OCI-LY7 (cell line): ENCODE data around the gene TRERF1. TPM values are rescaled to one million over a fixed set of nuclear protein-coding genes. Genes with fewer than 3 reads are reported as not detected.

Experiments
- BruUV-seq: library from RNA; stranded (reverse); fragments of 400-500 nt; replicated peaks from 2 replicates; lab custom pipeline; 2021; lab: Mats Ljungman, UMichigan
- CTCF ChIA-PET: fragments of 300-600 bp; sonication (Branson Sonifier 250); formaldehyde crosslinking; loops from one replicate; lab custom pipeline; 2022; ENCODE audit warnings: antibody characterized with exemption; ENCODE audit not compliant: unreplicated experiment; lab: Charles Lee
- POLR2A ChIA-PET: fragments of 300-600 bp; sonication (Branson Sonifier 250); formaldehyde crosslinking; loops from one replicate; lab custom pipeline; 2022; ENCODE audit warnings: antibody characterized with exemption; lab: Charles Lee
- DNase-seq: peaks from one replicate; pipeline ENCODE4 v3.0.0-alpha.2; 2015; ENCODE audit warnings: low spot score
- H2AFZ ChIP-seq: fragments of 200-600 bp; sonication (generic), shearing (Covaris generic); 2 replicates; pipeline ENCODE4 v1.6.1; 2014; ENCODE audit warnings: mild to moderate bottlenecking, antibody characterized with exemption, low read length, moderate library complexity
- H3K27ac ChIP-seq: fragments of 200-600 bp; sonication (generic); 2 replicates; pipeline ENCODE4 v1.5.1; 2014; ENCODE audit warnings: mixed run types, low read depth, mild to moderate bottlenecking, moderate library complexity, low read length, inconsistent platforms; ENCODE audit not compliant: poor library complexity, severe bottlenecking
- H3K36me3 ChIP-seq: fragments of 200-600 bp; sonication (generic); 2 replicates; pipeline ENCODE4 v1.6.1; 2014; ENCODE audit warnings: mild to moderate bottlenecking, antibody characterized with exemption, low read length, moderate library complexity, mixed read lengths; ENCODE audit not compliant: insufficient read depth
- H3K4me1 ChIP-seq: fragments of 200-600 bp; sonication (generic); 2 replicates; pipeline ENCODE4 v1.5.1; 2014; ENCODE audit warnings: mild to moderate bottlenecking, low read length; ENCODE audit not compliant: insufficient read depth, poor library complexity, severe bottlenecking
- H3K4me2 ChIP-seq: fragments of 200-600 bp; sonication (generic); 2 replicates; pipeline ENCODE4 v1.6.1; 2014; ENCODE audit warnings: mild to moderate bottlenecking, low read length
- H3K4me3 ChIP-seq: fragments of 200-600 bp; sonication (generic); 2 replicates; pipeline ENCODE4 v1.5.1; 2014; ENCODE audit warnings: mild to moderate bottlenecking, low read depth, low read length; ENCODE audit not compliant: poor library complexity, severe bottlenecking
- H3K79me2 ChIP-seq: fragments of 200-600 bp; sonication (generic); 2 replicates; pipeline ENCODE4 v1.6.1; 2016; ENCODE audit warnings: low read depth, mild to moderate bottlenecking, low read length, moderate library complexity, mixed read lengths; ENCODE audit not compliant: insufficient read depth
- H3K9me2 ChIP-seq: fragments of 200-600 bp; sonication (generic); 2 replicates; pipeline ENCODE4 v1.6.1; 2016; ENCODE audit warnings: mild to moderate bottlenecking, low read length, mixed read lengths; ENCODE audit not compliant: insufficient read depth
- H3K9me3 ChIP-seq: fragments of 200-600 bp; sonication (generic); 2 replicates; pipeline ENCODE4 v1.6.1; 2014; ENCODE audit warnings: mild to moderate bottlenecking, mixed run types, low read length, mixed read lengths
- H4K20me1 ChIP-seq: fragments of 200-600 bp; sonication (generic); 2 replicates; pipeline ENCODE4 v1.6.1; 2014; ENCODE audit warnings: mild to moderate bottlenecking, antibody characterized with exemption, low read length, moderate library complexity, mixed read lengths; ENCODE audit not compliant: insufficient read depth
- EZH2phosphoT487 ChIP-seq: fragments of 200-600 bp; sonication (generic); IDR thresholded peaks from 2 replicates; pipeline ENCODE4 v1.6.1; 2018; ENCODE audit warnings: low read depth, borderline replicate concordance, mild to moderate bottlenecking, mixed run types, antibody characterized with exemption, low read length, moderate library complexity, mixed read lengths
- intact Hi-C: fragments of 100-400 bp; cut with micrococcal nuclease; formaldehyde crosslinking; loops from one replicate; pipeline ENCODE4 v1.10.0; 2022; ENCODE audit not compliant: unreplicated experiment
- total RNA-seq, 2 experiments: library from RNA; depleted of rRNA in 1 of 2; stranded (reverse); fragments of >200 nt in 1 of 2; shearing (Covaris generic) in 1 of 2; gene quantifications; 2 replicates each; pipeline ENCODE4 v1.2.3, GENCODE V29; 2014 to 2022
- TF ChIP-seq, protein P1 (sequence below): fragments of 200-600 bp; sonication (generic); conservative IDR thresholded peaks from 2 replicates; pipeline ENCODE4 v1.5.1; 2014; ENCODE audit warnings: mild to moderate bottlenecking, antibody characterized with exemption, low read length, moderate library complexity, mixed read lengths

The TRERF1 gene
- total RNA-seq, 2 experiments from 2014 or later: 5.7 to 12.9 TPM

DNA sequence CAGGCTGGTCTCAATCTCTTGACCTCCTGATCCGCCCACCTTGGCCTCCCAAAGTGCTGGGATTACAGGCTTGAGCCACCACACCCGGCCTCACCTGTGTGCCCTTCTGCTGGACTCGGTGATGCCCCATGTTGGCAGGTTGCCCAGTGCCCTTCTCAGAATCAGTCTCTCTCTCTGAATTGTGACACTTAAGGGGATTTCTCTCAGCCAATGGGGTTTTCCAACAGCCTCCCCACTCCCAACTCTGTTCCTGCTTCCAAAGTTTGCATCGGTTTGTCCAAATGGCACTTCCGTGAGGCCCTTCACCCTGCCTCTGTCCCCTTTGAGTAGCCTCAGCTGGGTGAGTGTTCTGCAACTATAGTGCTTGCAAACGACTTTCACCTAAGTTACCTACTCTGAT is 230.9 kb downstream of the TRERF1 start:
- ChIA-PET POLR2A (no interaction called here), CTCF (no interaction called here)
- Histone ChIP-seq H3K79me2 (peaks cover 15% of the 10 kb centered on the region), H2AFZ (no peak overlapping the region), H3K4me1 (peaks cover 20% of the 10 kb centered on the region), H3K27ac (no peak overlapping the region), H3K4me2 (no peak overlapping the region), H3K4me3 (no peak overlapping the region), H3K9me3 (no peaks in the 10 kb centered on the region), H3K9me2 (no peaks in the 10 kb centered on the region), H4K20me1 (no peaks in the 10 kb centered on the region), H3K36me3 (no peaks in the 10 kb centered on the region)
- no peak for TF ChIP-seq EZH2phosphoT487
- TF ChIP-seq, protein P1, sequence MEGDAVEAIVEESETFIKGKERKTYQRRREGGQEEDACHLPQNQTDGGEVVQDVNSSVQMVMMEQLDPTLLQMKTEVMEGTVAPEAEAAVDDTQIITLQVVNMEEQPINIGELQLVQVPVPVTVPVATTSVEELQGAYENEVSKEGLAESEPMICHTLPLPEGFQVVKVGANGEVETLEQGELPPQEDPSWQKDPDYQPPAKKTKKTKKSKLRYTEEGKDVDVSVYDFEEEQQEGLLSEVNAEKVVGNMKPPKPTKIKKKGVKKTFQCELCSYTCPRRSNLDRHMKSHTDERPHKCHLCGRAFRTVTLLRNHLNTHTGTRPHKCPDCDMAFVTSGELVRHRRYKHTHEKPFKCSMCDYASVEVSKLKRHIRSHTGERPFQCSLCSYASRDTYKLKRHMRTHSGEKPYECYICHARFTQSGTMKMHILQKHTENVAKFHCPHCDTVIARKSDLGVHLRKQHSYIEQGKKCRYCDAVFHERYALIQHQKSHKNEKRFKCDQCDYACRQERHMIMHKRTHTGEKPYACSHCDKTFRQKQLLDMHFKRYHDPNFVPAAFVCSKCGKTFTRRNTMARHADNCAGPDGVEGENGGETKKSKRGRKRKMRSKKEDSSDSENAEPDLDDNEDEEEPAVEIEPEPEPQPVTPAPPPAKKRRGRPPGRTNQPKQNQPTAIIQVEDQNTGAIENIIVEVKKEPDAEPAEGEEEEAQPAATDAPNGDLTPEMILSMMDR: no peak
- no peak for DNase-seq
- no TSS peak for BruUV-seq
- intact Hi-C loops: no loop called here

DNA sequence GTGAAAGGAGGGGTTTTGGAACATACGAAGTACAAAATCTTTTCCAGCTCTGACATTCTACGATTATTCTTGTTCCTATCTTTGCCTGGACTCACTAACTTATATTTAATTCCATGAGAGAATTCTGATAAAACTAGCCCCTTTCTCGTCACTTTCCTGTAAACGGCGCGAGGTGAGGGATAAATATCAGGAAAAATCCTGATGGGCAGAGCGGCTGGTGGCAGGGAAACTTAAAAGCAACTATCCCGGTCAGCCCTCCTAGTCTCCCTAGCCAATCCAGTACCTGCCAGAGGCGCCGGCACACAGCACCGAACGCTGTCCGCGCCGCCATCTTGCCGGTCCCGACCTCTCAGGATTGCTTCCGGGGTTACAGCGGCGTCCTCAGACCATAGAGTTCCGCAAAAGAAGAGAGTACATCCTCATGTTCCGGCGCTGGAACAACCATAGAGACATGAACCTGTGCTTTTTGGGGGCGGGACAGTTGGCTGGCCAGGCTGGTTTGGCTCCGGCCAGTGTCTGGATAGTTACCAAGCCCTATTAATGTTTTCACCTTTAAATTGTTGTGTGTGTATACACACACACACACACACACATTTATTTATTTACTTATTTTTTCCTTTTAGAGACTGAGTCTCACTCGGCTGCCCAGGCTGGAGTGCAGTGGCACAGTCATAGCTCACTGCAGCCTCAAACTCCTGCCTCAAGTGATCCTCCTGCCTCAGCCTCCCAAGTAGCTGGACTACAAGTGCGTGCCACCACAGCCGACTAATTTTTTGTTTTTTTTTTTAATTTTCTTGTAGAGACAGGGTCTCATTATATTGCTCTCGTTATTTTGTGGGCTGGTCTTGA is 234.0 kb downstream of the TRERF1 start, which contains the start of gene MRPS10:
TSS of gene MRPS10 (minus strand) at position 343 of the 849 bp plus-strand sequence. CDS start at position 331, 12 bp downstream.
- Histone ChIP-seq H3K36me3 (peaks cover 15% of the 10 kb centered on the region), H4K20me1 (no peaks in the 10 kb centered on the region), H3K27ac (peak within 1 kb of the TSS; percentile 48), H2AFZ (peak within 1 kb of the TSS; percentile 99), H3K9me3 (no peaks in the 10 kb centered on the region), H3K9me2 (no peaks in the 10 kb centered on the region), H3K4me1 (peaks cover 26% of the 10 kb centered on the region), H3K4me2 (peak within 1 kb of the TSS; percentile 78), H3K79me2 (peaks cover 28% of the 10 kb centered on the region), H3K4me3 (peak within 1 kb of the TSS; percentile 89)
- TF ChIP-seq, protein P1: no peak; the same call in 1 of the 2 replicates
- TF ChIP-seq EZH2phosphoT487: no peak
- BruUV-seq: no TSS peak
- intact Hi-C loops: loop anchor here (2.0 to 5.0 kb wide), 3 partner anchors 235 to 659 kb away; partner anchors contain the start of genes PRICKLE4 and TRERF1
- ChIA-PET POLR2A (interaction anchor here (0.6 to 1.5 kb wide), 4 partner anchors 9 to 297 kb away, joined by 3 to 5 read pairs (median 4); partner anchors contain the start of genes BYSL and MED20), CTCF (no interaction called here)
- peak; percentile 96 for DNase-seq
